OCI-LY7 (cell line): Measurements from ENCODE around the gene DENND1A.

Source experiments
- EZH2phosphoT487 ChIP-seq: fragments of 200-600 bp; sonication (generic); IDR thresholded peaks from 2 replicates; pipeline ENCODE4 v1.6.1; 2018; ENCODE audit warnings: low read depth, borderline replicate concordance, mild to moderate bottlenecking, mixed run types, antibody characterized with exemption, low read length, moderate library complexity, mixed read lengths
- TF ChIP-seq, protein P1 (sequence below): fragments of 200-600 bp; sonication (generic); conservative IDR thresholded peaks from 2 replicates; pipeline ENCODE4 v1.5.1; 2014; ENCODE audit warnings: mild to moderate bottlenecking, antibody characterized with exemption, low read length, moderate library complexity, mixed read lengths

DNA sequence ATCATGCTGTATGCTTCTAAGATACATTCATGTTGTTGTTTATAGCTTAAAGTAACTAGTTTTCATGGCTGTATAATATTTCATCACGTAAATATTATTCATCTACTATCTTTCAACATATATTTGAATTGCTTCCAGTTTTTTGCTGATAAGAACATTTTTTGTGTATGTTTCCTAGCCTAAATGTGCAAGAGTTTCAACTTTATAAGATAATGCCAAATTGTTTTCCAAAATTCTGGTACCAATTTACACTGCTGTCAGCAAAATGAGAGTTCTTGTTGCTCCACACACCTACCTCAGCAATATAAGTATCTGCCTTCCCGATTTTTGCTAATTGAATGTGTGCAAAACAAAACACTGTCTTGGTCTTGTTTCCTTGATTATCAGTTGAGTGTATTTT is 395.6 kb downstream of the DENND1A start:
- TF ChIP-seq, protein P1, sequence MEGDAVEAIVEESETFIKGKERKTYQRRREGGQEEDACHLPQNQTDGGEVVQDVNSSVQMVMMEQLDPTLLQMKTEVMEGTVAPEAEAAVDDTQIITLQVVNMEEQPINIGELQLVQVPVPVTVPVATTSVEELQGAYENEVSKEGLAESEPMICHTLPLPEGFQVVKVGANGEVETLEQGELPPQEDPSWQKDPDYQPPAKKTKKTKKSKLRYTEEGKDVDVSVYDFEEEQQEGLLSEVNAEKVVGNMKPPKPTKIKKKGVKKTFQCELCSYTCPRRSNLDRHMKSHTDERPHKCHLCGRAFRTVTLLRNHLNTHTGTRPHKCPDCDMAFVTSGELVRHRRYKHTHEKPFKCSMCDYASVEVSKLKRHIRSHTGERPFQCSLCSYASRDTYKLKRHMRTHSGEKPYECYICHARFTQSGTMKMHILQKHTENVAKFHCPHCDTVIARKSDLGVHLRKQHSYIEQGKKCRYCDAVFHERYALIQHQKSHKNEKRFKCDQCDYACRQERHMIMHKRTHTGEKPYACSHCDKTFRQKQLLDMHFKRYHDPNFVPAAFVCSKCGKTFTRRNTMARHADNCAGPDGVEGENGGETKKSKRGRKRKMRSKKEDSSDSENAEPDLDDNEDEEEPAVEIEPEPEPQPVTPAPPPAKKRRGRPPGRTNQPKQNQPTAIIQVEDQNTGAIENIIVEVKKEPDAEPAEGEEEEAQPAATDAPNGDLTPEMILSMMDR, result no peak
- TF ChIP-seq EZH2phosphoT487, result no peak
